Neural progenitor cell (in vitro differentiated cells): Measurements from ENCODE around the gene RPS26.

Experiments
- CTCF ChIP-seq: fragments of 200-600 bp; sonication (generic); IDR thresholded peaks from 2 replicates; pipeline ENCODE4 v1.5.1; 2017; ENCODE audit warnings: antibody characterized with exemption, mild to moderate bottlenecking
- EZH2phosphoT487 ChIP-seq: fragments of 200-600 bp; sonication (generic); IDR thresholded peaks from 2 replicates; pipeline ENCODE4 v1.6.1; 2017; ENCODE audit warnings: antibody characterized with exemption

- peak; percentile 64 for TF ChIP-seq CTCF
- no peak for TF ChIP-seq EZH2phosphoT487
These were observed 37.4 kb downstream of the RPS26 start for GRCh38 chr12:56078931-56079722.
